ENCODE data around the gene CORO6. TPM values are rescaled to one million over a fixed set of nuclear protein-coding genes. Genes with fewer than 3 reads are reported as not detected.

CORO6 gene
- polyA plus RNA-seq, 3 donors: 1.3 TPM; not detected in 2

GRCh38 chr17:29663155-29663554 lies 40.4 kb upstream of the CORO6 start:
- peaks cover 71% of the 10 kb centered on the region for H4K20me1 ChIP-seq (ENCODE audit: insufficient read depth, low read length)
- peaks cover 64 to 95% of the 10 kb centered on the region in 2 donors for H3K36me3 ChIP-seq (replicated peaks in 1 of 2; ENCODE audit: control insufficient read depth in 1 of 2, insufficient read depth in 2 of 2, low read length in 2 of 2)
- Mint-ChIP-seq H3K4me3 (no peak overlapping the region), H3K4me1 (peaks cover 23% of the 10 kb centered on the region), H3K9me3 (peaks cover 0 to 2% (median 0%) of the 10 kb centered on the region in 7 donors), H3K36me3 (peaks cover 50 to 88% of the 10 kb centered on the region in 2 donors), H3K27me3 (ENCODE audit: low read depth in 3 of 3) (no peaks in the 10 kb centered on the region), H3K27ac (peak overlapping the region in 4 of 7 donors; percentile 76 to 88 (median 78))
- H3K4me2 ChIP-seq (replicated peaks; ENCODE audit: extremely low read depth, low read length, poor library complexity, severe bottlenecking): no peak overlapping the region
- H3K79me2 ChIP-seq (ENCODE audit: insufficient read depth, low read length): peaks cover 21% of the 10 kb centered on the region
- H3K4me1 ChIP-seq (ENCODE audit: control insufficient read depth in 1 of 2, insufficient read depth in 2 of 2, low read length in 2 of 2): peaks cover 28 to 31% of the 10 kb centered on the region in 2 donors
- H3K27ac ChIP-seq (ENCODE audit: low read depth in 1 of 2, low read length in 2 of 2): peak overlapping the region in 1 of 2 donors; percentile 60
- WGBS (ENCODE audit: insufficient coverage): no CpG with 5 or more reads among the region's 1 CpG
- intact Hi-C loops (cut with micrococcal nuclease): no loop called here
- H3K9ac ChIP-seq (ENCODE audit: insufficient read depth, low read length, poor library complexity, severe bottlenecking): no peak overlapping the region
- no peaks in the 10 kb centered on the region for H3K27me3 ChIP-seq (ENCODE audit: control insufficient read depth in 2 of 2, insufficient read depth in 2 of 2, low read length in 2 of 2)
- no peak overlapping the region for H3K4me3 ChIP-seq (replicated peaks in 1 of 3; ENCODE audit: low read depth in 2 of 3, low read length in 3 of 3)
- H2AFZ ChIP-seq (ENCODE audit: insufficient read depth, low read depth, low read length, poor library complexity, severe bottlenecking): no peak overlapping the region
- TF ChIP-seq CTCF (IDR thresholded peaks at IDR 0.05): no peak
- no peaks in the 10 kb centered on the region for H3K9me3 ChIP-seq (replicated peaks in 1 of 2; ENCODE audit: control insufficient read depth in 1 of 2, insufficient read depth in 1 of 2, low read length in 2 of 2)
- DNase-seq: peak in 1 of 3 donors; percentile 17

- DNase-seq: no peak
- Histone ChIP-seq H3K4me3 (replicated peaks in 1 of 3; ENCODE audit: low read depth in 2 of 3, low read length in 3 of 3) (no peak overlapping the region), H3K27me3 (ENCODE audit: control insufficient read depth in 2 of 2, insufficient read depth in 2 of 2, low read length in 2 of 2) (no peaks in the 10 kb centered on the region), H3K27ac (ENCODE audit: low read depth in 1 of 2, low read length in 2 of 2) (peak overlapping the region in 1 of 2 donors; percentile 9), H3K4me1 (ENCODE audit: control insufficient read depth in 1 of 2, insufficient read depth in 2 of 2, low read length in 2 of 2) (peaks cover 27 to 31% of the 10 kb centered on the region in 2 donors), H2AFZ (ENCODE audit: insufficient read depth, low read depth, low read length, poor library complexity, severe bottlenecking) (no peak overlapping the region), H3K4me2 (replicated peaks; ENCODE audit: extremely low read depth, low read length, poor library complexity, severe bottlenecking) (no peak overlapping the region), H3K9ac (ENCODE audit: insufficient read depth, low read length, poor library complexity, severe bottlenecking) (no peak overlapping the region), H3K9me3 (replicated peaks in 1 of 2; ENCODE audit: control insufficient read depth in 1 of 2, insufficient read depth in 1 of 2, low read length in 2 of 2) (no peaks in the 10 kb centered on the region), H4K20me1 (ENCODE audit: insufficient read depth, low read length) (peaks cover 65% of the 10 kb centered on the region), H3K36me3 (replicated peaks in 1 of 2; ENCODE audit: control insufficient read depth in 1 of 2, insufficient read depth in 2 of 2, low read length in 2 of 2) (peaks cover 58 to 93% of the 10 kb centered on the region in 2 donors), H3K79me2 (ENCODE audit: insufficient read depth, low read length) (peaks cover 21% of the 10 kb centered on the region)
- Mint-ChIP-seq H3K4me3 (no peak overlapping the region), H3K27ac (peak overlapping the region in 2 of 7 donors; percentile 12 to 27), H3K9me3 (peaks cover 0 to 2% (median 0%) of the 10 kb centered on the region in 7 donors), H3K4me1 (peaks cover 23% of the 10 kb centered on the region), H3K27me3 (ENCODE audit: low read depth in 3 of 3) (no peaks in the 10 kb centered on the region), H3K36me3 (peaks cover 45 to 89% of the 10 kb centered on the region in 2 donors)
- 100% methylated on average over 2 of the region's 2 CpGs for WGBS (ENCODE audit: insufficient coverage)
- TF ChIP-seq CTCF (IDR thresholded peaks at IDR 0.05): no peak
- intact Hi-C loops (cut with micrococcal nuclease): no loop called here
Measured at GRCh38 chr17:29661213-29661612, 38.5 kb upstream of the CORO6 start.

Data from CD14-positive monocyte (primary cell).